Omental fat pad (tissue), 4 donors: ENCODE measurements around the gene IRF8. TPM values are rescaled to one million over a fixed set of nuclear protein-coding genes. Genes with fewer than 3 reads are reported as not detected.

Experiments used
- ATAC-seq: fragments of 150-250 bp; one replicate; pipeline ENCODE4 v1.9.1; 2016; ENCODE audit warnings: mild to moderate bottlenecking, moderate library complexity; ENCODE audit not compliant: low FRiP score
- DNase-seq: peaks from one replicate; pipeline ENCODE4 v3.0.0-alpha.2; 2019; ENCODE audit warnings: low spot score
- total RNA-seq, 4 donors: library from RNA; depleted of rRNA; stranded (reverse); fragments of >200 nt; gene quantifications; one replicate each; pipeline ENCODE4 v1.1.0, GENCODE V29; 2016
- TF ChIP-seq, protein P1 (sequence below), 3 donors: fragments of 450-650 bp; IDR thresholded peaks; one replicate each; pipeline ENCODE4 v1.5.1; 2016 to 2017; ENCODE audit warnings: antibody characterized with exemption in 3 of 3, mild to moderate bottlenecking in 3 of 3, moderate library complexity in 2 of 3

IRF8 gene
- total RNA-seq, 4 donors from 2014 or later = 32.5 to 134 (median 65.8) TPM

DNA sequence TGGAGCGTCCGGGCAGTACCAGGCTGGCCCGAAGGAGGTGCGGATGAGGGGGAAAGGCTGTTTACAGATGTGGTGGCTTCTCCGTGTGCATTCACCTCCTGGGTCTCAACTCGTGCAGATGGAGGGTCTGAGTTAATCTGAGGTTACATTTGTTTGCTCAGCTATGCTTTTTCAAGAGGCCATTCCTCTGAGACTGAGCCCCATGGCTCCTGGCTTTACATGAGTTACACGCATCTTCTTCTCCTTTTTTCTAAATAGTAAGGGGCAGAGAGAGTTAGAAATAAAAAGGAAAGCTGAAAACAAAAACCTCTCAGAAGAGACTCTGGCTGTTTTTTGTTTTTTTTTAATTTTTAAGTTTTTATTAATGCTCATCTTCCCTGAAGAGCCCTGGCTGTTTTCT lies 29.0 kb downstream of the IRF8 start:
- no peak for DNase-seq
- no peak for ATAC-seq

DNA sequence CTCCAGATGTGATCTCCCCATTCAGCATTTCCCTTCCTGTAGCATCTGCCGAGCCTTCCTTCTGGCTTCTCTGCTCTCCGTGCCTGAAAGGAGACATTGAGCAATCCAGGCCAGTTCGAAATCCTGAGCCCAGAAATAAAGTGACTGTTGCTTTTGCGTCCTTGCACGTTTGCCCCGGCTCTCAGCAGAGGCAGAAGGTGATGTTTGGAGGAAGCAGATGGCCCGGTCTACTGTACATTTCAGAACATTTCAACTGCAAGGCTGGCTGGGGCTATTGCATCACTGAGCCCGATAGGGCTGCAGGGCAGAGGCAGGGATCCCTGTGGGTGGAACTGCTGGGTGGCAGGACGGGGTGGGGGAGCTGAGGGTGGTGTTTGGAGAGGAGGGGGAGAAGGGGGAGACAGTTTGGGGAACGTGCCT lies 29.4 kb downstream of the IRF8 start:
- DNase-seq (no peak), ATAC-seq (no peak)
- TF ChIP-seq, protein P1, sequence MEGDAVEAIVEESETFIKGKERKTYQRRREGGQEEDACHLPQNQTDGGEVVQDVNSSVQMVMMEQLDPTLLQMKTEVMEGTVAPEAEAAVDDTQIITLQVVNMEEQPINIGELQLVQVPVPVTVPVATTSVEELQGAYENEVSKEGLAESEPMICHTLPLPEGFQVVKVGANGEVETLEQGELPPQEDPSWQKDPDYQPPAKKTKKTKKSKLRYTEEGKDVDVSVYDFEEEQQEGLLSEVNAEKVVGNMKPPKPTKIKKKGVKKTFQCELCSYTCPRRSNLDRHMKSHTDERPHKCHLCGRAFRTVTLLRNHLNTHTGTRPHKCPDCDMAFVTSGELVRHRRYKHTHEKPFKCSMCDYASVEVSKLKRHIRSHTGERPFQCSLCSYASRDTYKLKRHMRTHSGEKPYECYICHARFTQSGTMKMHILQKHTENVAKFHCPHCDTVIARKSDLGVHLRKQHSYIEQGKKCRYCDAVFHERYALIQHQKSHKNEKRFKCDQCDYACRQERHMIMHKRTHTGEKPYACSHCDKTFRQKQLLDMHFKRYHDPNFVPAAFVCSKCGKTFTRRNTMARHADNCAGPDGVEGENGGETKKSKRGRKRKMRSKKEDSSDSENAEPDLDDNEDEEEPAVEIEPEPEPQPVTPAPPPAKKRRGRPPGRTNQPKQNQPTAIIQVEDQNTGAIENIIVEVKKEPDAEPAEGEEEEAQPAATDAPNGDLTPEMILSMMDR (IDR thresholded peaks at IDR 0.05) = no peak

More for the DNA sequence above, 29.0 kb downstream of the IRF8 start:
- TF ChIP-seq, protein P1 (IDR thresholded peaks at IDR 0.05) = no peak

DNA sequence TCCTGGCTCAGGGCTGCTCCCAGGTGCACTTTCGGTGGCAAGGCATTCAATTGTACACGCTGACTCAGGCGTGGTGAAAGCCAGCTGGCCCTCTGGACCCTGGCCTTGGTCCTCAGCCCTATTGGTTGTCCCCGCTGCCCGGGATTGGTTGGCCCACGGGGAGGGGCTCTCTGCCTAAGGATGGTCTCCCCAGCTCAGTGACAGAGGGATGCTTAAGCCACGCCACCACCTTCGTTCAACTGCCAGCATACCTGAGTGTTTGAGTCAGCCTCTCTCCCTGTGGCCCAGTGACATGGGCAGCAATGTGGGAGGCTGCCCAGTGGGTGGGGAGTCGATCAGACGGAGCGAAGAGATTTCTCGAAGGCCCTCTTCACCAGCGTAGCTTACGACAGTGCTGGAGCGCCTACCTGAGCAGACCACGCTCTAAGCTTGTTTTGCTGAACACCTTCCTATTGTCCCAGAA lies 30.3 kb downstream of the IRF8 start:
- no peak for ATAC-seq
- no peak for DNase-seq
- TF ChIP-seq, protein P1 (IDR thresholded peaks at IDR 0.05) = no peak

DNA sequence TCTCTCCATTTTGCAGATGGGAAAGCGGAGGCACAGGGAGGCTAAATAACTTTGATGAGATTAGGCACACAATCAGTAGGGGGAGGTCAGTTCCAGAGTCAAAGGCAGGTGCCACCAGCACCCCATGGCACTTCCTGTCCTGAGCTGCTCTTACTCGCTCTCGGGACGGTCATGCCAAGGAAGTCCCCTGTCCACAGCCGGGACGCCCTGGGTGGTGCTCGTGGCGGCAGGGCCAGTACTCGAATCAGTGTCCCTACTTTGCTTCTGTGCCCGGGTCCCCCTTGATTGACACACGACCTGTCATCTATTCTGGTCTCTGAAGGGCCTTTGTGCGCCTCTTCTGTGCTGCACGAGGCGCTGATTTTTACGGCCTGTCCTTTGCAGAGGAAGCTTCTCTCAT lies 31.3 kb downstream of the IRF8 start:
- no peak for ATAC-seq
- DNase-seq = no peak
- TF ChIP-seq, protein P1 (IDR thresholded peaks at IDR 0.05) = no peak

DNA sequence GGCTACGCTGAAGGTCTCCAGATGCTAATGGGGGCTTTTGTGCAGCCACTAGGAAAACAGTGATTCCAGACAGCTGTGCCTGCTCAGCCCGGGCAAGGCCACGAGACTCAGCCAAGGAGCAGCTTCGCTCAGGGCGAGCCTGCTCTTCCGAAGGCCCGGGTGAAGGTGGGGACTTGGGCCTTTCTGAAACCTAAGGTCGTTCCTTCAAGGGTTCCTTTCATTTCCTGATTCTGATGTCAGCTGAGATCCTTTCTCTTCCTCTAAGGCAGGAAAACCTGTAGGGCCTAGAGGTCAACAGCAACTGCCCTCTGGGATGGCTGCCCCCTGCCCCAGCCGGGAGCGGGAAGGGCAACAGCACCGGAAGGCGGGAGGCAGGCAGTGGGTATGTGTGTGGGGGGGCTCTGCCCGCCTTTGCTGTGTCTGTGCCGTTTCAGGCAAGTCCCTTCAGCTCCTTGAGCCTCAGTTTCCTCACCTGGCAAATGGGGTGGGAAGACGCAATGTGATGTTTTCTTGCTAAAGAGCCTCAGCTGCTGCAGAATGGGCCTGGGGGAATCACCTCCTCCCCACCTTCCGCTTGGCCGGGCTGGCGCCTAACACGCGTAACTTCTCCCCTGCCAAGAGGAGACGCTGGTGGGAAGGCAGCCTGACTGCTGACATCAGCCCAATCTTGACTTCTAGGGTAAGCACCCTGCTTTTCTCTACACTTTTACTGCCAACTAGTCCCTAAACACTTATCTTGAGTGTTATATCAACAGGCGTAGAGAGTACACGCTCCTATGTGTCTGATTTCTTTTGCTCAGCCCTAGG lies 32.8 kb downstream of the IRF8 start:
- TF ChIP-seq, protein P1 (IDR thresholded peaks at IDR 0.05) = no peak
- ATAC-seq (no peak), DNase-seq (no peak)

DNA sequence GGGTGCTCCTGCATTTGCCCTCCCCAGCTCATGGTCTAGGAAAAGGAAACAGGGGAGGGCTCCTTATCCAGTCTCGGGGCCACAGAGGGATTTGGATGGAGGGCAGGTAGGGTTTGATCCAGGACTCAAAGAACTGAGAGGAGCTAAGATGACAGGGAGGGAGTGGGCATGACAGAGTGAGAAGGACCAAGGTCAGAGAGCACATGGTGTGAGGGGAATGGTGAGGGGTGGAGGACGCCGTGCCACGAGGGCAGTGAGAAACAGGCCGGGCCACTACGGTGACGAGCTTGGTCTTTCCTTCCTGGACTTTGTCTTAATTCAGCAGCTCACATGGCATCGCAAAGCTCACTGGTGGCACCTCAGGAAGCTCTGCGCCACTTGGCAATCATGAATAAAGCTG lies 35.2 kb downstream of the IRF8 start:
- TF ChIP-seq, protein P1 (IDR thresholded peaks at IDR 0.05) = no peak
- ATAC-seq = no peak

More for the DNA sequence above, 35.2 kb downstream of the IRF8 start:
- DNase-seq = no peak
